Choroid plexus epithelial cell (primary cell): ENCODE data around the gene ADGRB3.

ENCODE experiments used
- DNase-seq: peaks from one replicate; pipeline ENCODE4 v3.0.0-alpha.2; 2010; ENCODE audit warnings: low read depth
- H3K4me3 ChIP-seq: 2 replicates; pipeline ENCODE4 v1.5.1; 2011; ENCODE audit warnings: low read depth, mild to moderate bottlenecking, control low read depth, low read length, moderate library complexity
- TF ChIP-seq, protein P1 (sequence below): conservative IDR thresholded peaks from 2 replicates; pipeline ENCODE4 v1.5.1; 2011; ENCODE audit warnings: low read depth, mild to moderate bottlenecking, control low read depth, inconsistent platforms, low read length, moderate library complexity

ADGRB3 gene

DNA sequence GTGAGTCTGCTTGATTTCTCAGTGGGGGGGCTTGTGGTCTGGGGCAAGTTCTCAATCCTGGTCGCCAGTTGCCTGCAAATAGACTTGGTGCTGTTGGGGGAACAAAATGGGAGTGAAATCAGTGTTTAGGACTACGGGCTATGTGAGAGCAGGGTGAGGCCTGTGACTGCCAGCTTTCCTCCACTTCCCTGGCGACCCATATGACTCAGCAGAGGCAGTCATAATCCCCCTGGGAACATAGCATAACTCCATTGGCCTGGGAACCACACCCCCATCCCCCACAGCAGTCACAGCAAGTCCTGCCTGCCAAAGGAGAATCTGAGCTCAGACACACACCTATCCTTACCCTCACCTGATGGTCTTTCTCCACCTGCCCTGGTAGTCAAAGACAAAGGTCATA, 773.8 kb downstream of the ADGRB3 start:
- TF ChIP-seq, protein P1, sequence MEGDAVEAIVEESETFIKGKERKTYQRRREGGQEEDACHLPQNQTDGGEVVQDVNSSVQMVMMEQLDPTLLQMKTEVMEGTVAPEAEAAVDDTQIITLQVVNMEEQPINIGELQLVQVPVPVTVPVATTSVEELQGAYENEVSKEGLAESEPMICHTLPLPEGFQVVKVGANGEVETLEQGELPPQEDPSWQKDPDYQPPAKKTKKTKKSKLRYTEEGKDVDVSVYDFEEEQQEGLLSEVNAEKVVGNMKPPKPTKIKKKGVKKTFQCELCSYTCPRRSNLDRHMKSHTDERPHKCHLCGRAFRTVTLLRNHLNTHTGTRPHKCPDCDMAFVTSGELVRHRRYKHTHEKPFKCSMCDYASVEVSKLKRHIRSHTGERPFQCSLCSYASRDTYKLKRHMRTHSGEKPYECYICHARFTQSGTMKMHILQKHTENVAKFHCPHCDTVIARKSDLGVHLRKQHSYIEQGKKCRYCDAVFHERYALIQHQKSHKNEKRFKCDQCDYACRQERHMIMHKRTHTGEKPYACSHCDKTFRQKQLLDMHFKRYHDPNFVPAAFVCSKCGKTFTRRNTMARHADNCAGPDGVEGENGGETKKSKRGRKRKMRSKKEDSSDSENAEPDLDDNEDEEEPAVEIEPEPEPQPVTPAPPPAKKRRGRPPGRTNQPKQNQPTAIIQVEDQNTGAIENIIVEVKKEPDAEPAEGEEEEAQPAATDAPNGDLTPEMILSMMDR, result no peak
- DNase-seq, result no peak
- H3K4me3 ChIP-seq, result no peak overlapping the region

DNA sequence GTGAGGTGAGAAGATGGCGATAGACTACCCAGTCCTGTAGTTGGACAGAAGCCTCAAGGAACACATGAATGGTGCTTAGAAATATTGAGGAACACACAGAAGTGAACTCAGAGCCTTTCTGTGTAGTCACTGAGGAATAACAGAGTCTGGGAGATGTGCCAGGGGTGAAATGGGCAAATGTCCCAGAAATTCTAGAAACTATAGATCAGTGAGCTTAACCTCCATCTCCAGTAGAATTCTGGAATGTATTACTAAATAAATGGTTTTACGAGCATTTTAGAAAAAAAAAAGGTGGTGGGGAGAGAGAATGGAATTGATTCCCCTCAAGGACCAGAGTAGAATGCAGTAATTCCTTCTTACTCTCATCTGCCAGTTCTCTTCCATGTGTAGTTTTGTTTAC, 781.7 kb downstream of the ADGRB3 start:
- DNase-seq, result peak; percentile 17
- TF ChIP-seq, protein P1, result no peak
- no peak overlapping the region for H3K4me3 ChIP-seq

DNA sequence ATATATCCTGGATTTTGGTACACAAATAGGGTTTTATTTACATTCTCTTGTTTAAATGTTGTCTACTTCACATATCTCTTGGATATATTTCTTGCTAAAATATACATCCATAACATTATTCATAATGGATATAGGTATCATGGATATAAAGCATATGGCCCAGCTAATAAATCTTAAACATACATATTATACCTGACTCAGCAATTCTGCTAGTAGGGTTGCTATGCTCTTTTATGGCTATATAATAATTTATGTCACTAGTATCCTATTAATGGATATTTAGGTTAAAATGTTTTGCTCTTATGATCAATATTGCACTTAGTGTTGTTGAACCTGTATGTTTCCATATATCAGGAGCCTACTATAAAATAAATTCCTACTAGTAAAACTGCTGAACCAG, 786.2 kb downstream of the ADGRB3 start:
- DNase-seq, result no peak
- no peak overlapping the region for H3K4me3 ChIP-seq
- TF ChIP-seq, protein P1, result no peak

DNA sequence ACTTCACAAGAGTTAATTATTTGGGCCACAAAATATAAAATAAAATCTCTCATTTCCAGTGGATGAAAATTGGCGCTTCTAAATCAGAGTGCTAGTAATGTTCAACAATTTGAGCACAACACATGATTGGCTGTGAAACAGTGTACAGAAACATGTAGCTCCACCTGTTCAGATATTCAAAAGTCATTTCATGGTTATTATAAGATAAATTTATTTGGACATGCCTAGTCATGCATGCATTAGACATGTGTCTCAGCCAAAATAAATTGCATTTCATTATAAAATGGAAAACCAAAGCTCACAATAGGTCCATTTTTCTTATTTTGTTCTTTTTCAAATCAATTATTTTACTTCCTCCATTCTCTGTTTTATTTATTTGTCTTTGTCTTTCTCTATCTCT, 786.9 kb downstream of the ADGRB3 start:
- no peak overlapping the region for H3K4me3 ChIP-seq
- TF ChIP-seq, protein P1, result no peak
- no peak for DNase-seq

DNA sequence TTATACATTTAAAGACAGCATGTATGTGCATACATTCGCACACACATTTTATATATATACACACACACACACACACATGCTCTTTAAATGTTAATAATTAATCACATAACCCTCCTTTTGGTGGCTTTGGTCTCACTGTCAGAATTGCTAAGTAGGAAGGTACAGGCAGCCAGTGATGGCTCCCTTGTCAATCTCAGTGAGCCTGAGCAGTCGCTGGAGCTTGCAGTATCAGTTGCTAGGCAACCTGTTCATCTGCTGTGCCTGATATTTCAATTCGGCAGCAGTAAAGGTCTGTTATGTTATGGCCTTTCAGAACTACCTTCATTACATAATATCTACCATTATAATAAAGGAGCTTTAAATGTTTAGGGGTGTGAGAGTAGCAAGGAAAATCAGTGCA, 787.4 kb downstream of the ADGRB3 start:
- DNase-seq, result no peak
- H3K4me3 ChIP-seq, result no peak overlapping the region
- TF ChIP-seq, protein P1, result no peak

DNA sequence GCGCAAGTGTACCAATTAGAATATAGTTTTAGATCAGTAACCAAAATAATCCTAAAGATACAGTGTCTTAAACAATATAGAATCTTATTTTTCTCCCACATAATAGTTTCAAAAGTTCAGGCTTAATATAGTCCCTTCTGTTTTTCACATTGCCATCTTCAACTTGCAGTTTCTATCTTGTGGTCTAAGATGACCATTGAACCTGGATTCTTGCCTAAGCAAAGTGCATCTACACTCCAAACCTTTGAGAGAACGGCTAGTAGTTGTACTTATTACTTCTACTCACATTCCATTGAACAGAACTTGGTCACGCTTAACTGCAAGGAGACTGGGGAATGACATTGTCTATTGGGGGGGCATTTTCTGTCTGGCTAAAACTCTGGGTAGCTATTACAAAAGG, 788.7 kb downstream of the ADGRB3 start:
- TF ChIP-seq, protein P1, result no peak
- no peak for DNase-seq
- H3K4me3 ChIP-seq, result no peak overlapping the region

DNA sequence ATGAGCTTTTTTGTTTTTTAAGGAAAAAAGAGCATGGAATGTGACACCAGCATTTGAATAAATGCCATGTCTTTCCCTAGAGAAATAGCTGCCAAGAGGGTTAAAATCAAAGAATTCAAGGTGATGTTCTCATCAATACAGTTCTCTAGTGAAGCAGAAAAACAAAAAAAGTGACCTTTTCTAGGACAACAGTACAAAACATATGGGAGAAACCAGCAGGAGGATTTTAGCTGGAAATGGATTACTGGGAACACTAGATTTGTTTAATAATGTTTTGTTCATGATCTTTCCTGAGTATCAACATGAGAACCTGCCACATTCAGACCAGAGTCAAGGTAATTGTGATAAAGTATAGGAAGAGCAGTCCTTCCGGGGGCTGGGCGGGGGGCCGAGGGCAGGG, 789.5 kb downstream of the ADGRB3 start:
- DNase-seq, result no peak
- TF ChIP-seq, protein P1, result no peak
- H3K4me3 ChIP-seq, result no peak overlapping the region
